Testis (tissue), 3 donors: ENCODE measurements around the gene NUP160. TPM values are rescaled to one million over a fixed set of nuclear protein-coding genes. Genes with fewer than 3 reads are reported as not detected.
"Not testable (repeated sequence)": the region's sequence is repeated elsewhere in the genome, so short reads cannot be mapped to it uniquely, and the experiment has no call there.

Experiments used
- DNase-seq: peaks from one replicate; pipeline ENCODE4 v3.0.0-alpha.2; 2019
- H3K27ac ChIP-seq, 2 donors: fragments of 200-600 bp; sonication (generic); one replicate each; pipeline ENCODE4 v1.5.1; 2019
- H3K27me3 ChIP-seq: fragments of 200-600 bp; sonication (generic); one replicate; pipeline ENCODE4 v1.5.1; 2019
- H3K36me3 ChIP-seq: fragments of 200-600 bp; sonication (generic); one replicate; pipeline ENCODE4 v1.5.1; 2017; ENCODE audit warnings: low read depth; ENCODE audit errors: missing control alignments
- H3K4me1 ChIP-seq: fragments of 200-600 bp; sonication (generic); one replicate; pipeline ENCODE4 v1.5.1; 2019
- H3K4me3 ChIP-seq, 2 donors: fragments of 200-600 bp; sonication (generic); one replicate each; pipeline ENCODE4 v1.5.1; 2017 to 2019
- H3K9me3 ChIP-seq: fragments of 200-600 bp; sonication (generic); one replicate; pipeline ENCODE4 v1.5.1; 2017
- CTCF ChIP-seq, 3 experiments: fragments of 450-650 bp in 2 of 3; fragments of 200-600 bp in 1 of 3; sonication (generic) in 1 of 3; IDR thresholded peaks; one replicate each; pipeline ENCODE4 v1.5.1; 2016 to 2019; ENCODE audit warnings: antibody characterized with exemption in 3 of 3, mild to moderate bottlenecking in 2 of 3, moderate library complexity in 1 of 3
- POLR2A ChIP-seq: fragments of 450-650 bp; IDR thresholded peaks from one replicate; pipeline ENCODE4 v1.6.1; 2017; ENCODE audit warnings: antibody characterized with exemption, mild to moderate bottlenecking, moderate library complexity
- WGBS, 2 donors: methylation state at CpG; one replicate each; pipeline ENCODE4 v1.1.5; 2018; 5-methylcytosine and 5-hydroxymethylcytosine counted together
- intact Hi-C: fragments of 100-400 bp; cut with DNase I; formaldehyde crosslinking; loops from one replicate; pipeline ENCODE4 v1.15.1; 2023; ENCODE audit warnings: low total_unique reads
- polyA plus RNA-seq: library from polyadenylated mRNA; stranded (reverse); fragments of 350-450 nt; fragmentation: Illumina TruSeq; extraction: RNeasy Lipid Tissue Mini Kit (QIAGEN cat#74804); gene quantifications from one replicate; pipeline ENCODE4 v1.2.3, GENCODE V29; 2014; ENCODE audit warnings: low read depth, low replicate concordance; ENCODE audit not compliant: insufficient read depth
- total RNA-seq, 2 donors: library from RNA; depleted of rRNA; stranded (reverse); fragments of >200 nt; gene quantifications; one replicate each; pipeline ENCODE4 v1.2.3, GENCODE V29; 2016

The NUP160 gene
- total and polyA plus RNA-seq, 3 donors from 2014 or later = 28.4 to 50.6 (median 46.1) TPM

GRCh38 chr11:47881145-47881544 is 33.0 kb upstream of the NUP160 start:
- peak; percentile 29 for DNase-seq
- intact Hi-C loops = no loop called here
- TF ChIP-seq CTCF (IDR thresholded peaks at IDR 0.05) = no peak
- no peak for TF ChIP-seq POLR2A
- H3K27me3 ChIP-seq = no peaks in the 10 kb centered on the region
- no peak overlapping the region for H3K4me3 ChIP-seq
- H3K9me3 ChIP-seq = no peaks in the 10 kb centered on the region
- peak overlapping the region in 1 of 2 donors; percentile 39 for H3K27ac ChIP-seq
- 56 to 66% methylated on average over 7 of the region's 7 CpGs for WGBS, 2 donors
- H3K4me1 ChIP-seq = peaks cover 14% of the 10 kb centered on the region
- no peaks in the 10 kb centered on the region for H3K36me3 ChIP-seq

- DNase-seq = no peak
- H3K36me3 ChIP-seq = no peaks in the 10 kb centered on the region
- H3K4me1 ChIP-seq = peaks cover 9% of the 10 kb centered on the region
- 85 to 87% methylated on average over 10 of the region's 10 CpGs for WGBS, 2 donors
- no peak overlapping the region for H3K4me3 ChIP-seq
- no peaks in the 10 kb centered on the region for H3K9me3 ChIP-seq
- H3K27ac ChIP-seq = no peak overlapping the region
- no peak for TF ChIP-seq CTCF (IDR thresholded peaks at IDR 0.05)
- H3K27me3 ChIP-seq = no peaks in the 10 kb centered on the region
- intact Hi-C loops = no loop called here
Observed at GRCh38 chr11:47879259-47880158, 31.4 kb upstream of the NUP160 start.

GRCh38 chr11:47875858-47876257 is 27.7 kb upstream of the NUP160 start:
- H3K9me3 ChIP-seq, H3K4me3 ChIP-seq, H3K27ac ChIP-seq, intact Hi-C loops, H3K4me1 ChIP-seq, H3K27me3 ChIP-seq, H3K36me3 ChIP-seq: not testable (repeated sequence)
- peak; percentile 22 for DNase-seq
- 84% methylated on average over 10 of the region's 10 CpGs for WGBS, 2 donors

- Histone ChIP-seq H3K9me3 (no peaks in the 10 kb centered on the region), H3K4me3 (no peak overlapping the region), H3K4me1 (no peaks in the 10 kb centered on the region), H3K27me3 (no peaks in the 10 kb centered on the region), H3K36me3 (no peaks in the 10 kb centered on the region), H3K27ac (no peak overlapping the region)
- intact Hi-C loops = no loop called here
- no peak for TF ChIP-seq POLR2A
- no peak for DNase-seq
- WGBS, 2 donors = 86 to 94% methylated on average over 2 of the region's 2 CpGs
Observed at GRCh38 chr11:47870404-47870803, 22.3 kb upstream of the NUP160 start.

GRCh38 chr11:47869544-47870393 is 21.6 kb upstream of the NUP160 start:
- H3K4me1 ChIP-seq = no peaks in the 10 kb centered on the region
- 47 to 59% methylated on average over 2 of the region's 2 CpGs for whole genome bisulfite sequencing, 2 donors
- H3K9me3 ChIP-seq = no peaks in the 10 kb centered on the region
- no peak overlapping the region for H3K27ac ChIP-seq
- TF ChIP-seq POLR2A (no peak), CTCF (IDR thresholded peaks at IDR 0.05) (no peak)
- intact Hi-C loops = no loop called here
- no peaks in the 10 kb centered on the region for H3K27me3 ChIP-seq
- H3K4me3 ChIP-seq = no peak overlapping the region
- no peak for DNase-seq
- no peaks in the 10 kb centered on the region for H3K36me3 ChIP-seq
